Stimulated activated CD8-positive, alpha-beta memory T cell treated with anti-CD3 and anti-CD28 coated beads, Interleukin-2, amount 100 ng/mL, for 1 hour (primary cell): ENCODE measurements around the gene NEB.

Experiments
- DNase-seq, 2 donors: peaks; one replicate each; pipeline ENCODE4 v3.0.0-alpha.2; 2020; ENCODE audit warnings: low read depth in 2 of 2

The NEB gene

GRCh38 chr2:151733771-151734672 is at the start of gene NEB:
Gene NEB (minus strand): TSS chr2:151734476. CDS start chr2:151733156, 1,320 bp downstream.
- DNase-seq, result no peak

- DNase-seq, result no peak
These were observed 48.9 kb upstream of the NEB start for GRCh38 chr2:151783133-151783520.

GRCh38 chr2:151782378-151783132 is 48.3 kb upstream of the NEB start:
- no peak for DNase-seq

GRCh38 chr2:151781642-151782041 is 47.4 kb upstream of the NEB start:
- DNase-seq, result no peak

- DNase-seq, result no peak
These were observed 46.7 kb upstream of the NEB start for GRCh38 chr2:151780938-151781337.

GRCh38 chr2:151777935-151778334 is 43.7 kb upstream of the NEB start:
- no peak for DNase-seq

- DNase-seq, result no peak
These were observed 43.2 kb upstream of the NEB start for GRCh38 chr2:151777487-151777886.

- DNase-seq, result no peak
These were observed 42.1 kb upstream of the NEB start for GRCh38 chr2:151776367-151776766.

GRCh38 chr2:151775057-151775740 is 40.9 kb upstream of the NEB start:
- no peak for DNase-seq

- no peak for DNase-seq
These were observed 40.2 kb upstream of the NEB start for GRCh38 chr2:151774506-151774905.

- DNase-seq, result no peak
These were observed 37.5 kb upstream of the NEB start for GRCh38 chr2:151771599-151772358.

GRCh38 chr2:151770995-151771394 is 36.7 kb upstream of the NEB start:
- no peak for DNase-seq

GRCh38 chr2:151769606-151770005 is 35.3 kb upstream of the NEB start:
- no peak for DNase-seq

- DNase-seq, result no peak
These were observed 33.3 kb upstream of the NEB start for GRCh38 chr2:151767536-151767935.

GRCh38 chr2:151766437-151767153 is 32.3 kb upstream of the NEB start:
- DNase-seq, result no peak

- DNase-seq, result no peak
These were observed 31.6 kb upstream of the NEB start for GRCh38 chr2:151765760-151766410.

- no peak for DNase-seq
These were observed 28.4 kb upstream of the NEB start for GRCh38 chr2:151762694-151763093.

- DNase-seq, result no peak
These were observed 27.4 kb upstream of the NEB start for GRCh38 chr2:151761687-151762086.

GRCh38 chr2:151761193-151761592 is 26.9 kb upstream of the NEB start:
- no peak for DNase-seq

GRCh38 chr2:151760139-151760650 is 25.9 kb upstream of the NEB start:
- DNase-seq, result no peak
